GM12878 (cell line): Measurements from ENCODE around the gene MBD5. TPM values are rescaled to one million over a fixed set of nuclear protein-coding genes. Genes with fewer than 3 reads are reported as not detected.

Experiments used
- ATAC-seq: fragments of 200-7000 bp; cut with Tn5 transposase; 3 replicates; pipeline ENCODE4 v1.9.1; 2020; ENCODE audit warnings: mild to moderate bottlenecking, moderate library complexity
- BruUV-seq: library from RNA; stranded (reverse); fragments of 400-500 nt; replicated peaks from 2 replicates; lab custom pipeline; 2021; lab: Mats Ljungman, UMichigan
- CTCF ChIA-PET: fragments of 300-600 bp; sonication (Branson Sonifier 250); formaldehyde crosslinking; extraction: SDS; loops from one replicate; lab custom pipeline; 2021; ENCODE audit warnings: inconsistent platforms; lab: Yijun Ruan, JAX
- POLR2A ChIA-PET: fragments of 350-600 bp; formaldehyde crosslinking; extraction: SDS; loops from one replicate; lab custom pipeline; 2021; ENCODE audit warnings: inconsistent platforms; lab: Charles Lee
- RAD21 ChIA-PET: fragments of 300-600 bp; sonication (Branson Sonifier 250); formaldehyde crosslinking; loops from one replicate; lab custom pipeline; 2023; ENCODE audit warnings: antibody characterized with exemption; ENCODE audit not compliant: unreplicated experiment; lab: Charles Lee
- SMC1A ChIA-PET: fragments of 300-600 bp; sonication (Branson Sonifier 250); formaldehyde crosslinking; loops from one replicate; lab custom pipeline; 2023; ENCODE audit not compliant: unreplicated experiment, uncharacterized antibody; lab: Charles Lee
- DNase-seq: peaks from one replicate; pipeline ENCODE4 v3.0.0-alpha.2; 2011; ENCODE audit warnings: low read depth, low spot score
- FAIRE-seq: peaks from 3 replicates; lab custom pipeline; 2011; peaks lifted over from hg19 to GRCh38; lab: Jason Lieb, UNC
- H2AFZ ChIP-seq: 2 replicates; pipeline ENCODE4 v1.6.0; 2011; ENCODE audit warnings: low read depth, low read length, control low read depth; ENCODE audit not compliant: control insufficient read depth
- H3K27ac ChIP-seq: 2 replicates; pipeline ENCODE4 v1.5.1; 2011; ENCODE audit warnings: control low read depth; ENCODE audit not compliant: control insufficient read depth, insufficient read depth
- H3K27me3 ChIP-seq, 2 experiments: replicated peaks in 1 of 2; 2 replicates each; pipeline versions ENCODE4 v1.6.0 to v1.6.1; 2011; ENCODE audit warnings: low read length in 1 of 2; ENCODE audit not compliant: control insufficient read depth in 2 of 2, insufficient read depth in 2 of 2
- H3K36me3 ChIP-seq, 2 experiments: 2 replicates each; pipeline ENCODE4 v1.5.1; 2011; ENCODE audit warnings: low read length in 1 of 2; ENCODE audit not compliant: control insufficient read depth in 2 of 2, insufficient read depth in 2 of 2
- H3K4me1 ChIP-seq: 2 replicates; pipeline ENCODE4 v1.6.1; 2011; ENCODE audit warnings: mild to moderate bottlenecking, low read length, moderate library complexity, mixed read lengths; ENCODE audit not compliant: control insufficient read depth, insufficient read depth
- H3K4me2 ChIP-seq: 2 replicates; pipeline ENCODE4 v1.6.0; 2011; ENCODE audit warnings: control low read depth; ENCODE audit not compliant: control insufficient read depth, insufficient read depth
- H3K4me3 ChIP-seq: fragments of 200-600 bp; sonication (generic); 2 replicates; pipeline ENCODE4 v1.5.1; 2016
- H3K79me2 ChIP-seq: 2 replicates; pipeline ENCODE4 v1.6.0; 2011; ENCODE audit warnings: low read length; ENCODE audit not compliant: control insufficient read depth, insufficient read depth
- H3K9ac ChIP-seq: 2 replicates; pipeline ENCODE4 v1.8.0; 2011; ENCODE audit warnings: low read length, control low read depth, mixed read lengths; ENCODE audit not compliant: control insufficient read depth, insufficient read depth
- H3K9me3 ChIP-seq: replicated peaks from 3 replicates; pipeline ENCODE4 v1.5.1; 2011; ENCODE audit warnings: mild to moderate bottlenecking, low read length; ENCODE audit not compliant: control insufficient read depth, insufficient read depth
- H4K20me1 ChIP-seq: 2 replicates; pipeline ENCODE4 v1.6.0; 2011; ENCODE audit not compliant: control insufficient read depth, insufficient read depth
- CBFB ChIP-seq: IDR thresholded peaks from 2 replicates; pipeline ENCODE4 v1.6.1; 2016; ENCODE audit warnings: antibody characterized with exemption, low read depth
- E2F8 ChIP-seq: fragments of 450-650 bp; IDR thresholded peaks from 2 replicates; pipeline ENCODE4 v1.6.1; 2018; ENCODE audit warnings: mild to moderate bottlenecking, low read depth, moderate library complexity; ENCODE audit not compliant: partially characterized antibody
- PKNOX1 ChIP-seq: fragments of 450-650 bp; IDR thresholded peaks from 2 replicates; pipeline ENCODE4 v1.6.1; 2016; ENCODE audit warnings: mild to moderate bottlenecking
- PRDM15 ChIP-seq: fragments of 450-650 bp; formaldehyde crosslinking; IDR thresholded peaks from 2 replicates; pipeline ENCODE4 v1.4.0; 2020; ENCODE audit warnings: mild to moderate bottlenecking, moderate library complexity
- SIX5 ChIP-seq: IDR thresholded peaks from 2 replicates; pipeline ENCODE4 v1.6.1; 2011; ENCODE audit warnings: mild to moderate bottlenecking, low read depth, low read length, moderate library complexity; ENCODE audit not compliant: severe bottlenecking
- TCF7 ChIP-seq: IDR thresholded peaks from 2 replicates; pipeline ENCODE4 v1.6.1; 2014; ENCODE audit warnings: antibody characterized with exemption, borderline replicate concordance
- ZNF24 ChIP-seq: fragments of 450-650 bp; IDR thresholded peaks from 2 replicates; pipeline ENCODE4 v1.6.1; 2017; ENCODE audit warnings: antibody characterized with exemption, mild to moderate bottlenecking
- WGBS: methylation state at CpG from one replicate; pipeline ENCODE4 v1.1.6; 2016; ENCODE audit warnings: low lambda C conversion rate; ENCODE audit not compliant: insufficient replicate concordance, insufficient coverage; ENCODE audit errors: missing lambda C conversion rate; 5-methylcytosine and 5-hydroxymethylcytosine counted together
- in situ Hi-C: fragments of 300-500 bp; cut with MboI; formaldehyde crosslinking; loops from 9 replicates; pipeline ENCODE4 v1.14.3; 2018; ENCODE audit warnings: mixed read lengths
- intact Hi-C: fragments of 100-400 bp; cut with micrococcal nuclease; formaldehyde crosslinking; loops from one replicate; pipeline ENCODE4 v1.14.2; 2022; ENCODE audit not compliant: unreplicated experiment
- polyA plus RNA-seq, 11 experiments: library from polyadenylated mRNA; depleted of rRNA in 4 of 11; unstranded in 6 of 11; stranded (reverse) in 5 of 11; fragments of >200 nt; fragmentation: Nextera tagmentation in 4 of 11; fragmentation: Illumina TruSeq in 1 of 11; extraction: Ambion mirVana in 4 of 11; extraction: Trizol in 1 of 11; gene quantifications; 1 replicate in 1 of 11; 2 replicates in 10 of 11; pipeline versions ENCODE4 v1.2.1 to v1.2.3, GENCODE V29; 2011 to 2016; ENCODE audit warnings: inconsistent platforms in 2 of 11, missing spikeins in 2 of 11, low read depth in 1 of 11
- total RNA-seq, 4 experiments: library from RNA; depleted of rRNA in 3 of 4; stranded (reverse); fragments of >200 nt in 3 of 4; fragmentation: Illumina TruSeq in 1 of 4; extraction: Trizol in 1 of 4; gene quantifications; 2 replicates each; pipeline versions ENCODE4 v1.2.1 to v1.2.3, GENCODE V29; 2013 to 2021
- TF ChIP-seq, protein P1 (sequence below): IDR thresholded peaks from 2 replicates; pipeline ENCODE4 v1.6.1; 2012; ENCODE audit warnings: low read depth, low read length, improper control_type of control experiment

The MBD5 gene
- total and polyA plus RNA-seq, 10 of the 15 experiments (the other 5 are each of a cell fraction or from before 2014, with no cell fraction given), result 7.4 to 58.0 (median 21.2) TPM

DNA sequence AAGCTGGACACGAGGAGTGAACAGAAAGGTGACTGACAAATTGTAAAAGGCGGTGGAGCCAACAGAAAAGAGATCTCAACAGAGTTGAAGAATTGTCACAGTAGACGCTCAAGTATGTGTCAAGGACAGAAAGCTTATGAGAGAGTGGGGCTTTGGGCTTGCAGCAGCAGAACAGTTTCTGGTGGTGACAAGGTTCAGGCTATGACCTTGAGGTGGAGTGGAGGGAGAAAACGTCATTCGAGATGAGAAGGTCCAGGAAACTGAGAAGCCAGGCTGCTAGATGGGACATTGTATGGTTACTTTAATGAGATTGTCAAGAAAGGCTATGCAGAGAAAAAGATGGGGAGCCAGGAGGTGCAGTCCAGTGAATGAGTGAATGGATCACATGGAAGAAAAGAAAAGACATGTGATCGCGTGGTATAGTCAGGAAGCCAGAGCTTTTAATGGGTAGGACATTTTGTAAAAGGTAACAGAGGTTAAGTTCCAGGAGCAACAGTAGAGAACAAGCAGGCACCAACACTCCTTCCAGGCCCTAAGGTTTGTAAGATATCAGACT lies 532.5 kb downstream of the MBD5 start:
- in situ Hi-C loops, result no loop called here
- H3K9ac ChIP-seq, result no peak overlapping the region; the same call in 1 of the 2 replicates
- H3K36me3 ChIP-seq, result no peaks in the 10 kb centered on the region
- ATAC-seq (no peak), DNase-seq (no peak), FAIRE-seq (no peak)
- H3K4me3 ChIP-seq, result peak overlapping the region; percentile 57
- ChIA-PET POLR2A (no interaction called here), CTCF (interaction anchor here (0.9 to 1.4 kb wide), 3 partner anchors 9 to 643 kb away, joined by 5 read pairs; no protein-coding TSS in a partner anchor), RAD21 (no interaction called here), SMC1A (interaction anchor here (1.1 to 1.8 kb wide), 2 partner anchors 14 to 263 kb away, joined by 3 to 4 read pairs; no protein-coding TSS in a partner anchor)
- no peaks in the 10 kb centered on the region; the same call in 2 of the 3 replicates for H3K9me3 ChIP-seq
- H3K79me2 ChIP-seq, result no peaks in the 10 kb centered on the region
- no peaks in the 10 kb centered on the region for H4K20me1 ChIP-seq
- no peak overlapping the region for H3K27ac ChIP-seq
- peak overlapping the region; percentile 96 for H2AFZ ChIP-seq
- intact Hi-C loops, result no loop called here
- H3K4me1 ChIP-seq, result no peaks in the 10 kb centered on the region; the same call in 1 of the 2 replicates
- 65% methylated on average over 7 of the region's 7 CpGs for WGBS
- H3K4me2 ChIP-seq, result peak overlapping the region; percentile 89
- H3K27me3 ChIP-seq, result no peaks in the 10 kb centered on the region
- TF ChIP-seq SIX5, result no peak
- TF ChIP-seq CBFB, result no peak
- TF ChIP-seq PKNOX1, result no peak
- no peak for TF ChIP-seq PRDM15 (CRISPR knock-in tag)
- no peak for TF ChIP-seq TCF7
- no peak for TF ChIP-seq E2F8
- TF ChIP-seq, protein P1, sequence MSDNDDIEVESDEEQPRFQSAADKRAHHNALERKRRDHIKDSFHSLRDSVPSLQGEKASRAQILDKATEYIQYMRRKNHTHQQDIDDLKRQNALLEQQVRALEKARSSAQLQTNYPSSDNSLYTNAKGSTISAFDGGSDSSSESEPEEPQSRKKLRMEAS, result no peak
- no peak for TF ChIP-seq ZNF24
- no TSS peak for BruUV-seq
